GM12878 (cell line): Measurements from ENCODE around the gene STAT3. TPM values are rescaled to one million over a fixed set of nuclear protein-coding genes. Genes with fewer than 3 reads are reported as not detected.

Experiments used
- ATAC-seq: fragments of 200-7000 bp; cut with Tn5 transposase; 3 replicates; pipeline ENCODE4 v1.9.1; 2020; ENCODE audit warnings: mild to moderate bottlenecking, moderate library complexity
- BruUV-seq: library from RNA; stranded (reverse); fragments of 400-500 nt; replicated peaks from 2 replicates; lab custom pipeline; 2021; lab: Mats Ljungman, UMichigan
- CTCF ChIA-PET: fragments of 300-600 bp; sonication (Branson Sonifier 250); formaldehyde crosslinking; extraction: SDS; loops from one replicate; lab custom pipeline; 2021; ENCODE audit warnings: inconsistent platforms; lab: Yijun Ruan, JAX
- POLR2A ChIA-PET: fragments of 350-600 bp; formaldehyde crosslinking; extraction: SDS; loops from one replicate; lab custom pipeline; 2021; ENCODE audit warnings: inconsistent platforms; lab: Charles Lee
- RAD21 ChIA-PET: fragments of 300-600 bp; sonication (Branson Sonifier 250); formaldehyde crosslinking; loops from one replicate; lab custom pipeline; 2023; ENCODE audit warnings: antibody characterized with exemption; ENCODE audit not compliant: unreplicated experiment; lab: Charles Lee
- SMC1A ChIA-PET: fragments of 300-600 bp; sonication (Branson Sonifier 250); formaldehyde crosslinking; loops from one replicate; lab custom pipeline; 2023; ENCODE audit not compliant: unreplicated experiment, uncharacterized antibody; lab: Charles Lee
- DNase-seq: peaks from one replicate; pipeline ENCODE4 v3.0.0-alpha.2; 2011; ENCODE audit warnings: low read depth, low spot score
- FAIRE-seq: peaks from 3 replicates; lab custom pipeline; 2011; peaks lifted over from hg19 to GRCh38; lab: Jason Lieb, UNC
- H2AFZ ChIP-seq: 2 replicates; pipeline ENCODE4 v1.6.0; 2011; ENCODE audit warnings: low read depth, low read length, control low read depth; ENCODE audit not compliant: control insufficient read depth
- H3K27ac ChIP-seq: 2 replicates; pipeline ENCODE4 v1.5.1; 2011; ENCODE audit warnings: control low read depth; ENCODE audit not compliant: control insufficient read depth, insufficient read depth
- H3K27me3 ChIP-seq, 2 experiments: replicated peaks in 1 of 2; 2 replicates each; pipeline versions ENCODE4 v1.6.0 to v1.6.1; 2011; ENCODE audit warnings: low read length in 1 of 2; ENCODE audit not compliant: control insufficient read depth in 2 of 2, insufficient read depth in 2 of 2
- H3K36me3 ChIP-seq, 2 experiments: 2 replicates each; pipeline ENCODE4 v1.5.1; 2011; ENCODE audit warnings: low read length in 1 of 2; ENCODE audit not compliant: control insufficient read depth in 2 of 2, insufficient read depth in 2 of 2
- H3K4me1 ChIP-seq: 2 replicates; pipeline ENCODE4 v1.6.1; 2011; ENCODE audit warnings: mild to moderate bottlenecking, low read length, moderate library complexity, mixed read lengths; ENCODE audit not compliant: control insufficient read depth, insufficient read depth
- H3K4me2 ChIP-seq: 2 replicates; pipeline ENCODE4 v1.6.0; 2011; ENCODE audit warnings: control low read depth; ENCODE audit not compliant: control insufficient read depth, insufficient read depth
- H3K4me3 ChIP-seq: fragments of 200-600 bp; sonication (generic); 2 replicates; pipeline ENCODE4 v1.5.1; 2016
- H3K79me2 ChIP-seq: 2 replicates; pipeline ENCODE4 v1.6.0; 2011; ENCODE audit warnings: low read length; ENCODE audit not compliant: control insufficient read depth, insufficient read depth
- H3K9ac ChIP-seq: 2 replicates; pipeline ENCODE4 v1.8.0; 2011; ENCODE audit warnings: low read length, control low read depth, mixed read lengths; ENCODE audit not compliant: control insufficient read depth, insufficient read depth
- H3K9me3 ChIP-seq: replicated peaks from 3 replicates; pipeline ENCODE4 v1.5.1; 2011; ENCODE audit warnings: mild to moderate bottlenecking, low read length; ENCODE audit not compliant: control insufficient read depth, insufficient read depth
- H4K20me1 ChIP-seq: 2 replicates; pipeline ENCODE4 v1.6.0; 2011; ENCODE audit not compliant: control insufficient read depth, insufficient read depth
- BACH1 ChIP-seq: fragments of 450-650 bp; IDR thresholded peaks from 2 replicates; pipeline ENCODE4 v1.6.1; 2017; ENCODE audit warnings: mild to moderate bottlenecking, borderline replicate concordance
- BRCA1 ChIP-seq: IDR thresholded peaks from 2 replicates; pipeline ENCODE4 v1.6.1; 2011; ENCODE audit warnings: low read depth, low read length, improper control_type of control experiment
- CBX3 ChIP-seq: fragments of 200-600 bp; sonication (generic); IDR thresholded peaks from 2 replicates; pipeline ENCODE4 v1.6.1; 2016; ENCODE audit warnings: low read depth, borderline replicate concordance
- HDGF ChIP-seq: fragments of 450-650 bp; IDR thresholded peaks from 2 replicates; pipeline ENCODE4 v1.6.1; 2016; ENCODE audit warnings: antibody characterized with exemption
- MYC ChIP-seq: IDR thresholded peaks from 2 replicates; pipeline ENCODE4 v1.6.1; 2011; ENCODE audit warnings: mild to moderate bottlenecking, low read length, moderate library complexity, inconsistent platforms; ENCODE audit not compliant: insufficient read depth, insufficient replicate concordance, insufficient read length, severe bottlenecking
- NBN ChIP-seq: fragments of 450-650 bp; IDR thresholded peaks from 2 replicates; pipeline ENCODE4 v1.6.1; 2016
- NR2C1 ChIP-seq: fragments of 450-650 bp; IDR thresholded peaks from 2 replicates; pipeline ENCODE4 v1.6.1; 2017; ENCODE audit warnings: antibody characterized with exemption, mild to moderate bottlenecking, moderate library complexity
- RCOR1 ChIP-seq: conservative IDR thresholded peaks from 2 replicates; pipeline ENCODE4 v1.6.1; 2012; ENCODE audit warnings: low read depth, low read length, improper control_type of control experiment
- SMC3 ChIP-seq: IDR thresholded peaks from 2 replicates; pipeline ENCODE4 v1.6.1; 2011; ENCODE audit warnings: low read length, improper control_type of control experiment, borderline replicate concordance
- TCF7 ChIP-seq: IDR thresholded peaks from 2 replicates; pipeline ENCODE4 v1.6.1; 2014; ENCODE audit warnings: antibody characterized with exemption, borderline replicate concordance
- YBX1 ChIP-seq: fragments of 450-650 bp; IDR thresholded peaks from 2 replicates; pipeline ENCODE4 v1.6.1; 2016; ENCODE audit warnings: antibody characterized with exemption
- WGBS: methylation state at CpG from one replicate; pipeline ENCODE4 v1.1.6; 2016; ENCODE audit warnings: low lambda C conversion rate; ENCODE audit not compliant: insufficient replicate concordance, insufficient coverage; ENCODE audit errors: missing lambda C conversion rate; 5-methylcytosine and 5-hydroxymethylcytosine counted together
- in situ Hi-C: fragments of 300-500 bp; cut with MboI; formaldehyde crosslinking; loops from 9 replicates; pipeline ENCODE4 v1.14.3; 2018; ENCODE audit warnings: mixed read lengths
- intact Hi-C: fragments of 100-400 bp; cut with micrococcal nuclease; formaldehyde crosslinking; loops from one replicate; pipeline ENCODE4 v1.14.2; 2022; ENCODE audit not compliant: unreplicated experiment
- polyA plus RNA-seq, 11 experiments: library from polyadenylated mRNA; depleted of rRNA in 4 of 11; unstranded in 6 of 11; stranded (reverse) in 5 of 11; fragments of >200 nt; fragmentation: Nextera tagmentation in 4 of 11; fragmentation: Illumina TruSeq in 1 of 11; extraction: Ambion mirVana in 4 of 11; extraction: Trizol in 1 of 11; gene quantifications; 1 replicate in 1 of 11; 2 replicates in 10 of 11; pipeline versions ENCODE4 v1.2.1 to v1.2.3, GENCODE V29; 2011 to 2016; ENCODE audit warnings: inconsistent platforms in 2 of 11, missing spikeins in 2 of 11, low read depth in 1 of 11
- total RNA-seq, 4 experiments: library from RNA; depleted of rRNA in 3 of 4; stranded (reverse); fragments of >200 nt in 3 of 4; fragmentation: Illumina TruSeq in 1 of 4; extraction: Trizol in 1 of 4; gene quantifications; 2 replicates each; pipeline versions ENCODE4 v1.2.1 to v1.2.3, GENCODE V29; 2013 to 2021
- TF ChIP-seq, protein P1 (sequence below): fragments of 450-650 bp; IDR thresholded peaks from 2 replicates; pipeline ENCODE4 v1.6.1; 2017; ENCODE audit warnings: mild to moderate bottlenecking, moderate library complexity
- TF ChIP-seq, protein P2 (sequence below): IDR thresholded peaks from 2 replicates; pipeline ENCODE4 v1.6.1; 2012; ENCODE audit warnings: low read depth, low read length, improper control_type of control experiment
- TF ChIP-seq, protein P3 (sequence below): fragments of 150-350 bp; IDR thresholded peaks from 2 replicates; pipeline ENCODE4 v1.6.1; 2014; ENCODE audit warnings: mild to moderate bottlenecking, low read depth, low read length
- TF ChIP-seq, protein P4 (sequence below): fragments of 150-350 bp; IDR thresholded peaks from 2 replicates; pipeline ENCODE4 v1.6.1; 2016; ENCODE audit warnings: low read depth, low read length

STAT3 gene
- total and polyA plus RNA-seq, 10 of the 15 experiments (the other 5 are each of a cell fraction or from before 2014, with no cell fraction given), result 18.4 to 96.4 (median 60.9) TPM

DNA sequence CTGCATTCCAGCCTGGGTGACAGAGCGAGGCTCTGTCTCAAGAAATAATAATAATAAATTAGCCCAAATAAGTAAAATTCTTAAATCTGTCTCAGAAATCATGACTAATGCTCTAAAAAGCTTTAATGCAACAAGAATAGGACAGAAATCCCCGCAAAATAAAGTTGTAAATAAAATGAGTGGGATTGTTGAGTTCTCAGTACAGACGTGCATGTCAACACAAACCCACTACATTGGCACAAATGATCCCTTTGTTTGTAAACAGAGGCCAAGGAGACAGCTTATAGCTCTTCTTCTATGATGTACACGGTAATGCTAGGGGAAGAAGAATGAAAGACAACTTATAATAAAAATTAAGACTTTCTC, 118.1 kb downstream of the STAT3 start:
- FAIRE-seq, result no peak
- TF ChIP-seq TCF7 (no peak), CBX3 (no peak), MYC (no peak), YBX1 (no peak), NBN (no peak), HDGF (no peak), SMC3 (no peak), BRCA1 (no peak), NR2C1 (no peak), BACH1 (no peak), RCOR1 (no peak)
- TF ChIP-seq, protein P1, sequence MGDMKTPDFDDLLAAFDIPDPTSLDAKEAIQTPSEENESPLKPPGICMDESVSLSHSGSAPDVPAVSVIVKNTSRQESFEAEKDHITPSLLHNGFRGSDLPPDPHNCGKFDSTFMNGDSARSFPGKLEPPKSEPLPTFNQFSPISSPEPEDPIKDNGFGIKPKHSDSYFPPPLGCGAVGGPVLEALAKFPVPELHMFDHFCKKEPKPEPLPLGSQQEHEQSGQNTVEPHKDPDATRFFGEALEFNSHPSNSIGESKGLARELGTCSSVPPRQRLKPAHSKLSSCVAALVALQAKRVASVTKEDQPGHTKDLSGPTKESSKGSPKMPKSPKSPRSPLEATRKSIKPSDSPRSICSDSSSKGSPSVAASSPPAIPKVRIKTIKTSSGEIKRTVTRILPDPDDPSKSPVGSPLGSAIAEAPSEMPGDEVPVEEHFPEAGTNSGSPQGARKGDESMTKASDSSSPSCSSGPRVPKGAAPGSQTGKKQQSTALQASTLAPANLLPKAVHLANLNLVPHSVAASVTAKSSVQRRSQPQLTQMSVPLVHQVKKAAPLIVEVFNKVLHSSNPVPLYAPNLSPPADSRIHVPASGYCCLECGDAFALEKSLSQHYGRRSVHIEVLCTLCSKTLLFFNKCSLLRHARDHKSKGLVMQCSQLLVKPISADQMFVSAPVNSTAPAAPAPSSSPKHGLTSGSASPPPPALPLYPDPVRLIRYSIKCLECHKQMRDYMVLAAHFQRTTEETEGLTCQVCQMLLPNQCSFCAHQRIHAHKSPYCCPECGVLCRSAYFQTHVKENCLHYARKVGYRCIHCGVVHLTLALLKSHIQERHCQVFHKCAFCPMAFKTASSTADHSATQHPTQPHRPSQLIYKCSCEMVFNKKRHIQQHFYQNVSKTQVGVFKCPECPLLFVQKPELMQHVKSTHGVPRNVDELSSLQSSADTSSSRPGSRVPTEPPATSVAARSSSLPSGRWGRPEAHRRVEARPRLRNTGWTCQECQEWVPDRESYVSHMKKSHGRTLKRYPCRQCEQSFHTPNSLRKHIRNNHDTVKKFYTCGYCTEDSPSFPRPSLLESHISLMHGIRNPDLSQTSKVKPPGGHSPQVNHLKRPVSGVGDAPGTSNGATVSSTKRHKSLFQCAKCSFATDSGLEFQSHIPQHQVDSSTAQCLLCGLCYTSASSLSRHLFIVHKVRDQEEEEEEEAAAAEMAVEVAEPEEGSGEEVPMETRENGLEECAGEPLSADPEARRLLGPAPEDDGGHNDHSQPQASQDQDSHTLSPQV, result no peak
- TF ChIP-seq, protein P2, sequence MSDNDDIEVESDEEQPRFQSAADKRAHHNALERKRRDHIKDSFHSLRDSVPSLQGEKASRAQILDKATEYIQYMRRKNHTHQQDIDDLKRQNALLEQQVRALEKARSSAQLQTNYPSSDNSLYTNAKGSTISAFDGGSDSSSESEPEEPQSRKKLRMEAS, result no peak
- TF ChIP-seq, protein P3, sequence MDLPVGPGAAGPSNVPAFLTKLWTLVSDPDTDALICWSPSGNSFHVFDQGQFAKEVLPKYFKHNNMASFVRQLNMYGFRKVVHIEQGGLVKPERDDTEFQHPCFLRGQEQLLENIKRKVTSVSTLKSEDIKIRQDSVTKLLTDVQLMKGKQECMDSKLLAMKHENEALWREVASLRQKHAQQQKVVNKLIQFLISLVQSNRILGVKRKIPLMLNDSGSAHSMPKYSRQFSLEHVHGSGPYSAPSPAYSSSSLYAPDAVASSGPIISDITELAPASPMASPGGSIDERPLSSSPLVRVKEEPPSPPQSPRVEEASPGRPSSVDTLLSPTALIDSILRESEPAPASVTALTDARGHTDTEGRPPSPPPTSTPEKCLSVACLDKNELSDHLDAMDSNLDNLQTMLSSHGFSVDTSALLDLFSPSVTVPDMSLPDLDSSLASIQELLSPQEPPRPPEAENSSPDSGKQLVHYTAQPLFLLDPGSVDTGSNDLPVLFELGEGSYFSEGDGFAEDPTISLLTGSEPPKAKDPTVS, result no peak
- TF ChIP-seq, protein P4, sequence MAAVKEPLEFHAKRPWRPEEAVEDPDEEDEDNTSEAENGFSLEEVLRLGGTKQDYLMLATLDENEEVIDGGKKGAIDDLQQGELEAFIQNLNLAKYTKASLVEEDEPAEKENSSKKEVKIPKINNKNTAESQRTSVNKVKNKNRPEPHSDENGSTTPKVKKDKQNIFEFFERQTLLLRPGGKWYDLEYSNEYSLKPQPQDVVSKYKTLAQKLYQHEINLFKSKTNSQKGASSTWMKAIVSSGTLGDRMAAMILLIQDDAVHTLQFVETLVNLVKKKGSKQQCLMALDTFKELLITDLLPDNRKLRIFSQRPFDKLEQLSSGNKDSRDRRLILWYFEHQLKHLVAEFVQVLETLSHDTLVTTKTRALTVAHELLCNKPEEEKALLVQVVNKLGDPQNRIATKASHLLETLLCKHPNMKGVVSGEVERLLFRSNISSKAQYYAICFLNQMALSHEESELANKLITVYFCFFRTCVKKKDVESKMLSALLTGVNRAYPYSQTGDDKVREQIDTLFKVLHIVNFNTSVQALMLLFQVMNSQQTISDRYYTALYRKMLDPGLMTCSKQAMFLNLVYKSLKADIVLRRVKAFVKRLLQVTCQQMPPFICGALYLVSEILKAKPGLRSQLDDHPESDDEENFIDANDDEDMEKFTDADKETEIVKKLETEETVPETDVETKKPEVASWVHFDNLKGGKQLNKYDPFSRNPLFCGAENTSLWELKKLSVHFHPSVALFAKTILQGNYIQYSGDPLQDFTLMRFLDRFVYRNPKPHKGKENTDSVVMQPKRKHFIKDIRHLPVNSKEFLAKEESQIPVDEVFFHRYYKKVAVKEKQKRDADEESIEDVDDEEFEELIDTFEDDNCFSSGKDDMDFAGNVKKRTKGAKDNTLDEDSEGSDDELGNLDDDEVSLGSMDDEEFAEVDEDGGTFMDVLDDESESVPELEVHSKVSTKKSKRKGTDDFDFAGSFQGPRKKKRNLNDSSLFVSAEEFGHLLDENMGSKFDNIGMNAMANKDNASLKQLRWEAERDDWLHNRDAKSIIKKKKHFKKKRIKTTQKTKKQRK, result no peak
- TF ChIP-seq, all 136 proteins: peak for 0
- H3K9ac ChIP-seq, result no peak overlapping the region
- CTCF ChIA-PET, result interaction anchor here (0.6 to 2.5 kb wide), 7 partner anchors 11 to 244 kb away, joined by 3 to 10 read pairs (median 5); no protein-coding TSS in a partner anchor
- H3K9me3 ChIP-seq, result no peaks in the 10 kb centered on the region; the same call in 2 of the 3 replicates
- ATAC-seq, result no peak
- H3K4me2 ChIP-seq, result no peak overlapping the region; the same call in 1 of the 2 replicates
- no peaks in the 10 kb centered on the region for H3K27me3 ChIP-seq
- no peak overlapping the region for H3K27ac ChIP-seq
- RAD21 ChIA-PET, result interaction anchor here (0.8 kb wide), 1 partner anchor 137 kb away, joined by 3 read pairs; no protein-coding TSS in a partner anchor
- SMC1A ChIA-PET, result interaction anchor here (0.6 to 5.3 kb wide), 9 partner anchors 10 to 136 kb away, joined by 3 to 36 read pairs (median 4); no protein-coding TSS in a partner anchor
- no peak overlapping the region for H2AFZ ChIP-seq
- intact Hi-C loops (no loop called here), in situ Hi-C loops (no loop called here)
- peaks cover 60% of the 10 kb centered on the region for H3K79me2 ChIP-seq
- POLR2A ChIA-PET, result interaction anchor here (0.7 to 2.1 kb wide), 4 partner anchors 20 to 315 kb away, joined by 3 to 6 read pairs (median 4); partner anchors contain the start of gene STAT3
- no peak for DNase-seq
- no peaks in the 10 kb centered on the region for H4K20me1 ChIP-seq
- peaks cover 20% of the 10 kb centered on the region for H3K4me1 ChIP-seq
- H3K36me3 ChIP-seq, result no peaks in the 10 kb centered on the region
- BruUV-seq, result no TSS peak
- WGBS, result 86% methylated on average over 4 of the region's 4 CpGs
- H3K4me3 ChIP-seq, result no peak overlapping the region
